Kidney (tissue), 14 donors: Measurements from ENCODE around the gene HDAC6. TPM values are rescaled to one million over a fixed set of nuclear protein-coding genes. Genes with fewer than 3 reads are reported as not detected.

Source experiments
- DNase-seq, 5 donors: peaks; one replicate each; pipeline ENCODE4 v3.0.0-alpha.2; 2013 to 2020
- FAIRE-seq: peaks from 2 replicates; lab custom pipeline; 2012; peaks lifted over from hg19 to GRCh38; lab: Jason Lieb, UNC
- H3K27ac ChIP-seq, 2 donors: one replicate each; pipeline ENCODE4 v1.7.0; 2013; ENCODE audit warnings: low read depth in 2 of 2, low read length in 2 of 2, inconsistent platforms in 1 of 2
- H3K27me3 ChIP-seq: one replicate; pipeline ENCODE4 v1.7.1; 2013; ENCODE audit warnings: low read length, inconsistent platforms; ENCODE audit not compliant: control insufficient read depth, insufficient read depth
- H3K36me3 ChIP-seq, 3 donors: one replicate each; pipeline versions ENCODE4 v1.7.0 to v1.7.1; 2013; ENCODE audit warnings: low read length in 3 of 3, control low read depth in 1 of 3, inconsistent platforms in 1 of 3; ENCODE audit not compliant: insufficient read depth in 3 of 3, control insufficient read depth in 2 of 3
- H3K4me1 ChIP-seq, 3 donors: one replicate each; pipeline versions ENCODE4 v1.7.0 to v1.7.1; 2013; ENCODE audit warnings: low read length in 3 of 3, inconsistent platforms in 1 of 3, low read depth in 1 of 3; ENCODE audit not compliant: control insufficient read depth in 2 of 3, insufficient read depth in 2 of 3
- H3K4me3 ChIP-seq, 3 donors: one replicate each; pipeline versions ENCODE4 v1.7.0 to v1.8.1; 2013; ENCODE audit warnings: low read length in 3 of 3, control low read depth in 1 of 3, inconsistent platforms in 1 of 3
- H3K9ac ChIP-seq, 3 donors: one replicate each; pipeline versions ENCODE4 v1.7.0 to v1.7.1; 2013; ENCODE audit warnings: low read length in 3 of 3, control low read depth in 1 of 3, inconsistent platforms in 1 of 3
- H3K9me3 ChIP-seq, 3 donors: one replicate each; pipeline versions ENCODE4 v1.7.0 to v1.7.1; 2013; ENCODE audit warnings: low read length in 3 of 3, control low read depth in 1 of 3, inconsistent platforms in 1 of 3; ENCODE audit not compliant: control insufficient read depth in 2 of 3, insufficient read depth in 1 of 3
- CTCF ChIP-seq: IDR thresholded peaks from 3 replicates; pipeline ENCODE4 v1.5.1; 2012; ENCODE audit warnings: mild to moderate bottlenecking, moderate library complexity, borderline replicate concordance; ENCODE audit not compliant: insufficient read depth; ENCODE audit errors: extremely low read depth
- intact Hi-C: fragments of 100-400 bp; cut with DNase I; formaldehyde crosslinking; loops from one replicate; pipeline ENCODE4 v1.11.1; 2022
- polyA plus RNA-seq: library from polyadenylated mRNA; stranded (reverse); fragments of 350-450 nt; fragmentation: Illumina TruSeq; extraction: RNeasy Lipid Tissue Mini Kit (QIAGEN cat#74804); gene quantifications from one replicate; pipeline ENCODE4 v1.2.3, GENCODE V29; 2014; ENCODE audit warnings: low read depth, low replicate concordance; ENCODE audit not compliant: insufficient read depth
- total RNA-seq: library from RNA; stranded (reverse); fragmentation: NEBNext Ultra II Directional; extraction: Animal tissue kit (Norgen Biotek cat#: 25700); gene quantifications from one replicate; pipeline ENCODE4 v1.2.1, GENCODE V29; 2021
- donor health status: control.
- donor health status: control.
- donor health status: control.
- donor health status: control.
- donor health status: control.
- donor health status: DM: yes; HTN: yes; CAD: no.
- donor health status: Normal renal cell carcinoma (clear cell type).

Gene HDAC6
- total and polyA plus RNA-seq, 2 donors from 2014 or later: 96.9 to 123 TPM

DNA sequence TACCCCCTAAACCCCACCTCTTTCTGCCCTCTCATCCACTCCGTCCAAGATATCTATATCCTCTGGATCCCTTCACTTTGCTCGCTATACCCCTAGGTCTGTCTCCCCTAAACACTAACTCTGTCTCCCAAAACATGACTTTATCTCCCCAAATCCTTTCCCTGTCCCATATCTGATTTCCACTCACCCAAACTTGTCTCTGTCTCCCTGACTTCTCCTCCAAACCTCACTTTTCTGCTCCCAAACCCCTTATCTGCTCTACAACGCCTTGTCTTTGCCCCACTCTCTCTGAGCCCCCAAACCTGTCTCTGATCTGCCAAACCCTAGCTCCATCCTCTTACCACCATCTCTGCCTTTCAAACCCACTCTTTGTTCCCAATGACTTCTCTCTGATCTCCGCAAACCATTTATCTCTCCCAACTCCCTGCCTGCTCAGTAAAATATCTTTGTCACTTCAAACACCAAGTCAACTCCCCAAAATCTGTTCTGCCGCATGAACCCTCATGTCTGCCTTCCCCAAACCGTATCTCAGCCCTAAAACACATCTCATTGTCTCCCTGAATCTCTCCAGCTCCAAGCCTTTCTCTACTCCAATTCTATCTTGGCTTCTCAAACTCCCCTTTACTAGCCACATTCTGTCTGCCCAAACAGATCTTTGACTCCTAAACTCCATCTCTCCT is 14.9 kb upstream of the HDAC6 start:
- Histone ChIP-seq H3K9me3 (no peaks in the 10 kb centered on the region), H3K4me3 (no peak overlapping the region), H3K36me3 (no peaks in the 10 kb centered on the region), H3K9ac (no peak overlapping the region), H3K4me1 (no peaks in the 10 kb centered on the region), H3K27me3 (no peaks in the 10 kb centered on the region), H3K27ac (no peak overlapping the region)
- DNase-seq (no peak), FAIRE-seq (no peak)
- no peak for TF ChIP-seq CTCF
- intact Hi-C loops: no loop called here

DNA sequence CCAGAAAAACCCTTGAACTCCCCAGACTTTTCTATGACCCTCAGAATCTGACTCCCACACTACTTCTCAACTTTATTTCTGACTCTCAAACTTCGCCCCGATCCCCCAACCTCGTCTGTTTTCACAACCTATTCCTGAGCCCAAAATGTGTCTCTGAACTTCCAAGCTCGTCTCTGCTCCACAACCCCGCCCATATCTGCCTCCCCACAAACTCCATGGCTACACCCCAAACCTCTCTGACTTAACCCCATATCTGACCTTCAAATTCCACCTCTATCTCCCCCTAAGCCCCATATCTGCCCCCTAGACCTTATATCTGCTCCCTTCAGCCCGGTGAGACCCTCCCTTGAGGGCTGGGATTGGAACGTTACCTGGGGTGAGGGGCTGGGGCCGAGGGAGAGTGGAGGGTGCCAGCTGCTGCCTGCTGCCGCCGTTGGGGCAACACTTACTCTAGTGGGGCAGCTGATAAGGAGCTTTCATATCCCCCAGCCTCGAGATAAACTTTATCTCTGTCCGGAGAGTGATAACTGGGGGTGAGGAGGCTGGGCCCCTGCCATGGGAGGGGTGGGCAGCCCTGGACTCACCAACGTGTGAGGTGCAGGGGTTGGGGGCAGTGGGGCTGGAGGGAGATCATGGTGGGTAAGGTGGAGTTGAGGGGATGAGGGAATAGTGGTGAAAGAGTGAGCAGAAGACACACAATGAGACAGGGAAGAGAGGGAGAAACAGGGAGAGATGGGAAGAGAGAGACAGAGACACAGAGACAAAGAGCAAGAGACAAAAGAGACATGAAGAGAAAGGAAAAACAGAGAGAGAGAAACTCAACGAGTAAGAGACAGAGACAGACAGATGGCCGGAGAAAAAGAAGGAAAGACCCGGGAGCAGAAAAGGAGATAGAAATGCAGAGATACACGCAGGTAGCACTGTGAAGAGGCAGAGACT is 14.1 kb upstream of the HDAC6 start:
- TF ChIP-seq CTCF: no peak
- Histone ChIP-seq H3K4me3 (no peak overlapping the region), H3K27ac (no peak overlapping the region), H3K9me3 (no peaks in the 10 kb centered on the region), H3K9ac (no peak overlapping the region), H3K36me3 (no peaks in the 10 kb centered on the region), H3K4me1 (no peaks in the 10 kb centered on the region), H3K27me3 (no peaks in the 10 kb centered on the region)
- DNase-seq (no peak), FAIRE-seq (no peak)
- intact Hi-C loops: no loop called here

GRCh38 chrX:48789366-48790220 is 12.3 kb upstream of the HDAC6 start:
- intact Hi-C loops: no loop called here
- Histone ChIP-seq H3K36me3 (no peaks in the 10 kb centered on the region), H3K27ac (no peak overlapping the region), H3K9me3 (no peaks in the 10 kb centered on the region), H3K4me3 (no peak overlapping the region), H3K27me3 (no peaks in the 10 kb centered on the region), H3K9ac (no peak overlapping the region), H3K4me1 (no peaks in the 10 kb centered on the region)
- no peak for FAIRE-seq
- DNase-seq: no peak
- TF ChIP-seq CTCF: no peak
